Activated CD8-positive, alpha-beta memory T cell treated with anti-CD3 and anti-CD28 coated beads for 1 hour (primary cell): Measurements from ENCODE around the gene CRK.
"Not testable (repeated sequence)": the region's sequence is repeated elsewhere in the genome, so short reads cannot be mapped to it uniquely, and the experiment has no call there.

Source experiments
- DNase-seq, 2 donors: peaks; one replicate each; pipeline ENCODE4 v3.0.0-alpha.2; 2020; ENCODE audit warnings: low read depth in 1 of 2; ENCODE audit errors: extremely low read depth in 1 of 2

CRK gene

GRCh38 chr17:1469231-1469852, 13.3 kb upstream of the CRK start:
- no peak for DNase-seq

- DNase-seq = no peak
Observed at GRCh38 chr17:1467898-1468492, 12.0 kb upstream of the CRK start.

GRCh38 chr17:1467258-1467657, 11.2 kb upstream of the CRK start:
- DNase-seq = no peak

GRCh38 chr17:1464186-1464585, 8.2 kb upstream of the CRK start:
- DNase-seq = no peak

- no peak for DNase-seq
Observed at GRCh38 chr17:1462164-1463112, 6.4 kb upstream of the CRK start.

GRCh38 chr17:1461198-1461944, 5.3 kb upstream of the CRK start:
- DNase-seq = no peak

GRCh38 chr17:1460233-1460632, 4.2 kb upstream of the CRK start:
- no peak for DNase-seq

GRCh38 chr17:1455291-1455796, 688 bp downstream of the CRK start:
- DNase-seq = no peak

GRCh38 chr17:1454541-1454940, 1.5 kb downstream of the CRK start:
- DNase-seq = no peak

GRCh38 chr17:1453694-1454093, 2.3 kb downstream of the CRK start:
- not testable (repeated sequence) for DNase-seq

GRCh38 chr17:1452836-1453235, 3.2 kb downstream of the CRK start:
- no peak for DNase-seq

GRCh38 chr17:1450261-1450660, 5.8 kb downstream of the CRK start:
- not testable (repeated sequence) for DNase-seq

GRCh38 chr17:1449412-1449967, 6.5 kb downstream of the CRK start:
- no peak for DNase-seq

GRCh38 chr17:1447052-1447451, 9.0 kb downstream of the CRK start:
- no peak for DNase-seq

- no peak for DNase-seq
Observed at GRCh38 chr17:1446201-1446600, 9.8 kb downstream of the CRK start.

GRCh38 chr17:1445695-1446094, 10.3 kb downstream of the CRK start:
- DNase-seq = not testable (repeated sequence)

GRCh38 chr17:1442721-1443120, 13.3 kb downstream of the CRK start:
- not testable (repeated sequence) for DNase-seq

- DNase-seq = no peak
Observed at GRCh38 chr17:1442187-1442586, 13.8 kb downstream of the CRK start.

- no peak for DNase-seq
Observed at GRCh38 chr17:1440921-1441320, 15.1 kb downstream of the CRK start.

- DNase-seq = no peak
Observed at GRCh38 chr17:1438593-1439083, 17.4 kb downstream of the CRK start.
